Measurements from ENCODE around the gene DDX1.

GRCh38 chr2:15596968-15597367 lies 5.3 kb downstream of the DDX1 start:
- TF ChIP-seq CTCF (IDR thresholded peaks at IDR 0.05) (no peak), EZH2 (IDR thresholded peaks at IDR 0.05; ENCODE audit: borderline replicate concordance, insufficient read depth, low read depth, low read length, poor library complexity, severe bottlenecking) (no peak)
